Measurements from ENCODE around the gene DUOX1.

GRCh38 chr15:45199136-45199810 is 69.5 kb downstream of the DUOX1 start:
- no peak for TF ChIP-seq CTCF (IDR thresholded peaks at IDR 0.05; ENCODE audit: low read depth, low read length)
- no peak for TF ChIP-seq EZH2phosphoT487 (IDR thresholded peaks at IDR 0.05; ENCODE audit: low read depth)
